Upper lobe of right lung (tissue), 1 donor: ENCODE results near the gene MAPKAP1. TPM values are rescaled to one million over a fixed set of nuclear protein-coding genes. Genes with fewer than 3 reads are reported as not detected.

Experiments used
- ATAC-seq: fragments of 200-7000 bp; cut with Tn5 transposase; one replicate; pipeline ENCODE4 v1.9.1; 2020; ENCODE audit warnings: mild to moderate bottlenecking, moderate library complexity
- DNase-seq: peaks from one replicate; pipeline ENCODE4 v3.0.0-alpha.2; 2020
- H3K27ac ChIP-seq: fragments of 200-600 bp; one replicate; pipeline ENCODE4 v1.8.0; 2022
- H3K27me3 ChIP-seq: fragments of 200-600 bp; one replicate; pipeline ENCODE4 v1.8.0; 2022; ENCODE audit warnings: mild to moderate bottlenecking
- H3K36me3 ChIP-seq: fragments of 200-600 bp; one replicate; pipeline ENCODE4 v1.8.0; 2022
- H3K4me1 ChIP-seq: fragments of 200-600 bp; one replicate; pipeline ENCODE4 v1.8.0; 2022
- H3K4me3 ChIP-seq: fragments of 200-600 bp; one replicate; pipeline ENCODE4 v1.8.0; 2022; ENCODE audit warnings: mild to moderate bottlenecking
- H3K9me3 ChIP-seq: fragments of 200-600 bp; one replicate; pipeline ENCODE4 v1.8.0; 2022
- CTCF ChIP-seq: fragments of 200-600 bp; IDR thresholded peaks from one replicate; pipeline ENCODE4 v1.8.0; 2022; ENCODE audit warnings: antibody characterized with exemption
- intact Hi-C: fragments of 100-400 bp; cut with DNase I; formaldehyde crosslinking; loops from one replicate; pipeline ENCODE4 v1.11.0; 2022
- total RNA-seq: library from RNA; stranded (reverse); fragmentation: NEBNext Ultra II Directional; extraction: Animal tissue kit (Norgen Biotek cat#: 25700); gene quantifications from one replicate; pipeline ENCODE4 v1.2.1, GENCODE V29; 2021
- donor health status: DM: no; HTN: yes; CAD: no; lungs with severe emphysema.

MAPKAP1 gene
- total RNA-seq, 1 donor from 2014 or later = 76.8 TPM

- no peak overlapping the region for H3K4me3 ChIP-seq
- intact Hi-C loops = no loop called here
- H3K27me3 ChIP-seq = no peaks in the 10 kb centered on the region
- no peaks in the 10 kb centered on the region for H3K9me3 ChIP-seq
- no peak for TF ChIP-seq CTCF
- H3K36me3 ChIP-seq = no peaks in the 10 kb centered on the region
- no peak overlapping the region for H3K27ac ChIP-seq
- no peak for DNase-seq
- H3K4me1 ChIP-seq = no peaks in the 10 kb centered on the region
- no peak for ATAC-seq
Measured at GRCh38 chr9:125565126-125565525, 141.9 kb downstream of the MAPKAP1 start.

GRCh38 chr9:125564631-125565030 is 142.4 kb downstream of the MAPKAP1 start:
- ATAC-seq (no peak), DNase-seq (no peak)
- no peaks in the 10 kb centered on the region for H3K9me3 ChIP-seq

GRCh38 chr9:125561509-125562148 is 145.4 kb downstream of the MAPKAP1 start:
- Histone ChIP-seq H3K4me3 (no peak overlapping the region), H3K4me1 (no peaks in the 10 kb centered on the region), H3K36me3 (no peaks in the 10 kb centered on the region), H3K27ac (no peak overlapping the region), H3K27me3 (no peaks in the 10 kb centered on the region), H3K9me3 (no peaks in the 10 kb centered on the region)
- DNase-seq (no peak), ATAC-seq (no peak)
- intact Hi-C loops = no loop called here
- no peak for TF ChIP-seq CTCF

More at GRCh38 chr9:125564631-125565030, 142.4 kb downstream of the MAPKAP1 start:
- no peaks in the 10 kb centered on the region for H3K4me1 ChIP-seq
- intact Hi-C loops = no loop called here
- H3K27me3 ChIP-seq = no peaks in the 10 kb centered on the region
- H3K36me3 ChIP-seq = no peaks in the 10 kb centered on the region
- no peak for TF ChIP-seq CTCF
- H3K4me3 ChIP-seq = no peak overlapping the region
- H3K27ac ChIP-seq = no peak overlapping the region

DNA sequence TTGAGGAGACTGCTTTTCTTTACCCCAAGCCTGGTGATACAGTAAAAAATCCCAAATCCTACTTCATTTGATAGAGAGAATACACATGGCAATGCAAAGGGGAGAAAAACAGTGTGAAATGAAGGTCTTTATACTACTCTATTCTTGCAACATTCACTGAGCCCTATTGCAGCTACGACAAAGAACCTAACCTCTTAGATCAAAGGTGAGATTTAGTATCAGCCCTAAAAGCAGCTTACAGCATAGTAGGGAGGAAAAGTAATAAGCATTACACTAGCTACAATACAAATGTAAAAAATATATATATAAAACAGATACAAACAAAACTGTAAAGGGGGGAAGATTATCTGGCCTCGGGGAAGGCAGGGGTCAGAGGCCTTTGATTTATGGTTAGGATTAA is 147.1 kb downstream of the MAPKAP1 start:
- DNase-seq (no peak), ATAC-seq (no peak)
- no peak for TF ChIP-seq CTCF
- no peak overlapping the region for H3K27ac ChIP-seq
- no peaks in the 10 kb centered on the region for H3K36me3 ChIP-seq
- H3K27me3 ChIP-seq = no peaks in the 10 kb centered on the region
- intact Hi-C loops = no loop called here
- H3K4me3 ChIP-seq = no peak overlapping the region
- no peaks in the 10 kb centered on the region for H3K9me3 ChIP-seq
- H3K4me1 ChIP-seq = no peaks in the 10 kb centered on the region

DNA sequence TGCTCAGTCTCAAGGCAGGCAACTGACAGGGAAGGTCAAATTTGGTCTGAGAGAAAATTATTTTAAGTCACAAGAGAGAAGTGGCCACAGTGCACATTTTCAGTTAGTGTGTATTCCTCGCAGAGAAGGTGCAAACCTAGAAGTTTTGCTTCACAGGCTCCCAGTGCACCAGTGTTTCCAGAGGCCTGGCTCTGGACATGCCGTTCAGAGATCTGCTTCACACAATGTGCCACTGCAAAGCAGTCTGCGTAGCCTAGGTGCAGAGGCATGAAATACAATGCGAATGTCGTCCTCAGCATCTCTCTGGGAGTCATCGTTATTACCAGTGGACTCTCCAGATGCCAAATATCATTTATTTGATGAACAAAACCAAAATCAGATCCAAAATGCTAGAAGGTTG is 147.8 kb downstream of the MAPKAP1 start:
- DNase-seq = no peak
- ATAC-seq = no peak
- no peak for TF ChIP-seq CTCF
- Histone ChIP-seq H3K4me3 (no peak overlapping the region), H3K9me3 (no peaks in the 10 kb centered on the region), H3K27ac (no peak overlapping the region), H3K27me3 (no peaks in the 10 kb centered on the region), H3K36me3 (no peaks in the 10 kb centered on the region), H3K4me1 (no peaks in the 10 kb centered on the region)
- intact Hi-C loops = no loop called here
